8988T (cell line): ENCODE measurements around the gene NRXN3.

ENCODE experiments used
- DNase-seq: peaks from one replicate; pipeline ENCODE4 v3.0.0; 2011

The NRXN3 gene

DNA sequence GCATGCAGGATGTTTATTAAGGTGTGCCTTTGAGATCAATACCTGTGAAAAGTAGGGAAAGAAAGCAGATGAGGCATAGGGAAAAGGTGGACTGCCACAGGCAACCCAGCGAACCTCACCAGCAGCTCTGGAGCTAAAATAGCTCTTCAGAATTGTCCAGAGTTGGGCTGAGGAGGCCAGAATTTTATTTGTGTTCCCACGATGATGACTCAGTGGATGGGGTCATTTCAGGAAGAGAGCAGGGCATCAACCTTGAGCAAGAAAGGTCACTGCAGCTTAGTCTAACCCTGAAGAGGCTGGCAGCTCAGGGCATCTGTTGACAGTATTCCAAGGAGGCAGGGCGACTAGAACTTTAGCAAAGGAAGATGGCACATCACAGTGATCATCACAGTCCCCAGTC is 1345.0 kb downstream of the NRXN3 start:
- DNase-seq: no peak

DNA sequence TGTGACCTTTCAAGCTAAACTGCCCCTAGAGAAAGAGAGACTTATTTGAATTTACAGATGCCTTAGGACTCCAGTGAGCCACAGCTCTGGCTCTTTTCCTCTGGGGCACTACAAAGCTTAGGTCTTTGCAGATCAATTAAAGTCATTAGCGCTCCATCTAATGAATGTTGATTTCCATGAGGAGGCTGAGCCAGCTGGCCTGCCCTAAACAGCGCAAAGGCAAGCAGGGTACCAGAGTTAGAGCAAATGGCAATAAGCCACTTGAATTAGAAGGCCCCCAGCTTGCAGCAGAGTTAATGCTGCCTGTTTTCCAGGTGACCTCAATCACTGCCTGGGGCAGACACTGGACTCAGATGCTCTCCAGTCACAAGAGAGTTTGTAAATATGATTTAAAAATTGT is 1345.8 kb downstream of the NRXN3 start:
- DNase-seq: no peak

DNA sequence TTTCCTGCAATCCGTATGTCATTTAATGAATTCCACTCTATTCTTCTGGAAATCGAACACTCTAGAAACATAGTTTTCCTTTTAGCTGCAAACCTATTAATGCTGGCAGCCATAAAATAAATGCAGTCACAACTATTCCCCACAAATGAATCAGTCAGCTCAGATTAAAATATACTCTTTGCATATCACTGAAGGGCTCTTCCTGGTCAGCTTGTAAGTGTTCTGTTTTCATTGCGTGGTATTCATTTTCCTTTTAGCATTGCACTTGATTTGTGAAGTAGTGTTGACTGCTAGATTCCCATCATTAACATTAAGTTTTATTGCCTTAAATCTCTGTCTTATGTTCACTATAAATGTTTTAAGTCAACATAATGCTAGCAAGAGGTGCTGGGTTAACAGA is 1355.2 kb downstream of the NRXN3 start:
- no peak for DNase-seq

DNA sequence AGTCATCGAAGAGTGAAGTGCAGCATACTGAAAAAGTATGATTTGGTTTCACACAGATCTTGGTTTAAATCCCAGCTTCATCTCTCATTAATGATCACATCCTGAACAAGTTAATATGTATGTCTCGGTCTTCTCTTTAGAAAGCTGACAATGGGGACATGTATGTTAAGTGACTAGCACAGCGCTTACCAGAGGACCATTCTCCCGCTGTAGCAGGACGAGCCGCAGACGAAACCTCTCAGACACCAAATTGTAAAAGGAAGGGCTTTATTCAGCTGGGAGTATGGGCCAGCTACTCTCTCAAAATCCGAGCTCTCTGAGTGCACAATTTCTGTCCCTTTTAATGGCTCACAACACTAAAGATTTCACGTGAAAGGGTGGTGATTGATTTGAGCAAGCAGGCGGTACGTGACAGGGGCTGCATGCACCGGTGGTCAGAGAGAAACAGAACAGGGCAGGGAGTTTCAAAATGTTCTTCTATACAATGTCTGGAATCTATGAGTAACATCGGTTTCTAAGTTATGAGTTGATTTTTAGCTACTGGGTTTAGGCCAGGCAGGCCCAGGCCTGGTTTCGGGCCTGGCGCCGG is 1358.7 kb downstream of the NRXN3 start:
- no peak for DNase-seq

DNA sequence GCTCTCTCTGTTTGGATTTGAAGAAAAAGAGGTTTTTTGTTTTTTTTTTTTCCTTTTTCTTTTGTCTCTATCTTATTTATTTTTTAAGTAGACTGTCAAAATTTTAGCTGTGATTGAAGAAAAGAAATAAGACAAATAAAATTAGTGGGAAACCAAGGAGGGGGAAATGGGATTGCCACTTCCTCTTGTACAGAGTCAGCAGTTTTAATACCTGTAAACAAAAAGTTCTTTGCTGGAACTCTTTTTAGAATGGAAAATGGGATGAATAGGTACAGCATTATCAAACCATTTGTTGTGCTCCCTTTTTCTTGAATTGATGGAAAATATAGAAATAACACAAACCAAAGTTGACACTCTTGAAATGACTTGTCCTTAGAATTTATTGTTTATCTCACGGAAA is 1360.4 kb downstream of the NRXN3 start:
- DNase-seq: no peak

DNA sequence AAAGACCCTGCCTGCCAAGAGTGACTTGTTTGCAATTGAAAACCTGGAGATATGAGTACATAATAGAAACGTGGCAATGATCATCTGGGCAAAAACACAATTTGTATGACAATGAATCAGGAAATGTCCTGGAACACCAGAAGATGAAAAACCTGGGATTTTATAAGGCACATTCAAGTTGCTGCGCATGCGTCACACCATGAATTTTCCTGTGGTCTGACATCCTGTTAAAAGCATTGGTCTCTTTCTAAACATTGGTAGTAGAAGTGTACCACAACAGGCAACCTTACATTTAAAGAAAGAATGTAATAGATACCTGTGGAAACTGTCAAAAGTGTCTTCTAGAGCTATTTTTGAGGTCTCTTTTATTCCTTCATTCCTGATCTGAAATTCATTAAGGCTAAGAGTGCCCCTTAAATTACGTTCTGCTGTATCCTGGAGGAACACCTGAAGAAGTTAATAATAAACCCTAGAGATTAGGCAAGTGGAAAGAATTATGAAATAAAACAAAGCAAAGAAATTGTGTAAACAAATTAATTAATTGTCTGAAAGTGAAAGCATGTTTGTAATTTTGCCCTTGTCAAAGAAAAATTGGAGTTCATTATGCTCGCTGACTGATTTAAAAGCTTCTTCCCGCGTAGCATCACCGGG is 1364.7 kb downstream of the NRXN3 start:
- no peak for DNase-seq

DNA sequence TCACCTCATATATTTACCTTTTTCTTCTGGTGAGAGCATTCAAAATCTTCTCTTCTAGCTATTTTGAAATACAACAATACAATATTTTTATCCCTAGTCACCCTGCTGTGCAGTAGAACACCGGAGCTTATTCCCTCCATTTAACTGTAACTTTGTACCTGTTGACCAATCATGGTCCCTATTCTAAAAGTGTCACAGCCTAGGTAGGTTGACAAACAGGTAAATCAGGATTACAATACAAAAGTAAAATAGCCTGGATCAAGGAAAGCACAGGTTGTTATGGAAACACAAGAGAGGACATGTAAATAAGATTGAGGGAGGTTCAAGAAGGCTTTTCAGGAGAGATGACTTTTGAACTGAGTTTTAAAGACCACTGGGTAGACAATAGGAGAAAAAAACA is 1370.2 kb downstream of the NRXN3 start:
- DNase-seq: no peak

DNA sequence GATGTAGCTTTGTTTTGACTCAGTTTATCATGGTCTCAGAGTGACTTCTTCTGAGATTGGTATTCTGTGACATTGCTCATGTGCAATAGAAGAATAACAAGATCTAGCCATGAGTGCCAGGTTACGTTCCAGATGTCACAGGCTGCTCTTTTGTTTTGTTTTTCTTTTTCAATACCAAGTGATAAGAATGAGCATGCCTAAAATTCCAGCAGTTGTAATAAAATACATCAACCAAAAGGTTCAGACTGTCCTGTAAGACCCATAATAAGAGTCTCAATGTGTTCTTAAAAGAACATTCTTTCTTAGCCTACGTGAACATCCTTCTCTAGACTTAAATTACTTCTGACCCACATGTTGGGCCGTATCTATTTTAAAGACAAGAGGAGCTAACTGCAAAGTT is 1371.9 kb downstream of the NRXN3 start:
- no peak for DNase-seq

DNA sequence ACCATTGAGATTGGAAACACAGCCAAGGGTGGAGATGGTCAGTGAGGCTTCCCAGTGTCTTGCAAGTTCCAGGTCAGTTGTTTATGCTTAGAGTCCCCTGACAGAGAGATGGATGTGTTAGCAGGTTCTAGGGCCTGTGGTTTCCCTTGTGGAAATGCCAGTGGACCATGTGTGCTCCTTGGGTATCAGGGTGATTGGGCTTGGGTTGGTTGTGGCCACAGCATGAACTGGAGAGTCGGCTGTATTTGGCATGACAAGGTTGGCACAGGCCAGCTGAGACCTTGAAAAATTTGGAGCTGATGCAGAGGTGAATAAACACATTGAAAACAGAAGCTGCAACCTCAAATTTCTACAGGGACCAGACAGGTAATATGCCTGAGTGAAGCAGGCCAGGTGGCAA is 1373.2 kb downstream of the NRXN3 start:
- DNase-seq: no peak

DNA sequence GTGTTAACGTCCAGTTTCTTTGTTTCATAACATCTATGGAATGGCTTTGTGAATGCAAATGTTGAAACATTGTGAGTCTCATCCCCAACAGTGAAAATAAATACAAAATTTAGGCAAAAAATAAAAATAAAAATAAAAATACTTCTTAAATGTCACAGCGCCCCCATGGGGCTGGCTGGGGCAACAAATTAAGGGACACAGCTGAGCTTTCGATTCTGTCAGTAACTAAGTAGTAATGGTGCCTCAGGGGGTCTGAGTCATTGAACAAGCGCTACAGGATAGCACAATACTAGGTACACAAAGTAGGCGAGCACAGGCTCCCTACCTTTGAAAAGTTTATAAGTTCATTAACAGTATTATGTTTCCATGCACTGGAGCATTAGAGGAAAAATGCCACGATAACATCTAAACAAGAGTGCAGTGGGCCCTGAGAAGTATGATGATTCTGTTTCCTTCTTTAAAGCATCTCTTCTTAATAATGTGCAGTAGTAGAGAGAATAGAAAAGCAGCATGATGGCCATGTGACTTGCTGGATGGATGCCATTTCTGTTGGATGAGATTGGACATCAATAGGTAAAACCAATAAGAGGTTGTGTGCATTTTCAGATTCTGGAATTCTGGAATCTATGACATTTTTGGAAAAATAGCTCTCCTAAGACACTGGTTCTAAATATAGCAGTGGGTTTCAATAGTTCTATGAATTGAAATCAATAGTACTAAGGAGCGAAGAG is 1374.0 kb downstream of the NRXN3 start:
- no peak for DNase-seq

DNA sequence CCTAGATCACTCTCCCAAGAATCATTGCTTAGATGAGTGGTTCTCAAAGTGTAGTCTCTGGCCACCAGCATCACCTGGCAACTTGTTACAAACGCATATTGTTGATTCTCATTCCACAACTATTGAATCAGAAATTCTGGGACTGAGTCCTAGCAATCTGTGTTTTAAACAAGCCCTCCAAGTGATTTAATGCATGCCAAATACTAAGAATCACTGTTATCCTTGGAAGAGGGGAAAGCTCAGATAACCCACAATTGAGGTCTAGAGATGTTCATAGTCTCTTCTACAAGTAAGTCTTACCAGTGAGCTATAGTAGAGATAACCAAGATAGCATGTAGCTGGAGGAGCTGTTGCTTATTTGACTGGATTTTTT is 1374.5 kb downstream of the NRXN3 start:
- no peak for DNase-seq

DNA sequence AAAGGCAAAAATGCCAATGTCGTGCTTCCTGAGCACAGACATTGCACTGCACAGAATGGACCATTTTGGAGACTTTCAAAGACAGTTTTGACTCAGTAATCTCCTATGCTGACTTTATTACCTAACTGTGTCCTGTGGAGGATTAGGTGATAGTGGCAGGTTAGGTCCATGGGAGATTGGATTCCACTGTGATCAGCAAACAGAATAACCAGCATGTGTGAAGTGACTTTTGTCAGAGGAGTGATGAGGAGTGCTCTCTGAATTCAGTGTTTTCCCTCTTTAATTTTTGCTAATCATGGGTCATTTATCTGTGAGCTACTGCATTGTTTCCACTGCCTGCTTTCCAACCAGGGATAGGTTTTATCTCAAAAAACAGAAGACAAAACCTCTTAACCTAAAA is 1378.7 kb downstream of the NRXN3 start:
- DNase-seq: no peak

DNA sequence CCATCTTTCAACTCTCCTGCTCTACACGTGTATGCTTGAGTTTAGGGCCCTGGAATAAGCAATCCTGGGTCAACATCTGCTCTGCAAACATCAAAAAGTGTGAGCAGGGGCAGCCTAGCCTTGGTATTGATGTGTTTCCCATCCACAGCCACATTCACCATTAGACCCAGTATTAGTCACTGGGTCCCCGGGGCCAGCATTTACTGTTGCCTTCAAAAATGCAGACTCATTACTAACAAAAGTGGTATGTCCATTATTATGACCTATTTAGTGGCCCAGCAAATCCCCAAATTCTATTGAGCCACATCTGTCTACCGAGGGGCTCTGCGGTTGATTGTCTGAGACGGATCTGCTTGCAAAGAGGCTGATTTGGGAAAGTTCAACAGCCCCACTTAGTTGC is 1379.3 kb downstream of the NRXN3 start:
- no peak for DNase-seq

DNA sequence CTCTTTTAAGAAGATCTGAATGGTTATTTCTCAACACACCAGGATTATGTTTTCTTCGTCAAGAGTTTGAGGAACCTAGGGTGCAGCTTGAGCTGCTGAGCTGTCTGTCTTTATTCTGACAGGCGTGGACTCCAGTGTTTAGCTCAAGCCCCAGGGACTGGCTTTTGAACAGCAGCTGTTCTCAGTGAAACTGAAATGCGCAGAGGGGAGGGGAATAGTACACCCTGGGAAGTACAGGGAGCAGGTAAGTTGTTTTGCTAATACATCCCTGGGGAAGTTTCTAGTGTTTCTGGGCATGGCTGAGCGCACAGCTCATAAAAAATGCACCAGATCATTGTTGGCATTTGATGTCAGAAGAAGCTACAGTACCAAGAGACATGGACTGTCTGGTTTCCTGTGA is 1381.3 kb downstream of the NRXN3 start:
- DNase-seq: no peak

DNA sequence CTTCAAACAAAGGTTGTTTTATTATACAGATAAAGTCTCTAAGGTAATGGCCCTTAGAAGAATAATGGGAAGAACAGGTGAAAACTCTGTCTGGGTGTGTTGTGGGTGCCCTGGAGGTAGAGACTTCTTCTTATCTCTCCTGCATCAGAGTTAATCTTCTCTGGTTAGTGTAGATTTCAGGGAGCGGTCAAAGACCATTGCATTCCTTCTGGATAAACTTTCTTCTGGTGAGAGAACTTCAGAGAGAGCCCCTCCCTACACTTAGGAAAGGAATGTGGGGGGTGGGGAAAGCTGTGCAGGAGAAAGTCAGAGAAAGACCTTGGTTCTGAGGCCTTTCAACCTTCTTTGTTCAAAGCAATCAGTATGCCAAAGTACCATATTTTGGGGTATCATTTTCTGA is 1382.6 kb downstream of the NRXN3 start:
- DNase-seq: no peak

DNA sequence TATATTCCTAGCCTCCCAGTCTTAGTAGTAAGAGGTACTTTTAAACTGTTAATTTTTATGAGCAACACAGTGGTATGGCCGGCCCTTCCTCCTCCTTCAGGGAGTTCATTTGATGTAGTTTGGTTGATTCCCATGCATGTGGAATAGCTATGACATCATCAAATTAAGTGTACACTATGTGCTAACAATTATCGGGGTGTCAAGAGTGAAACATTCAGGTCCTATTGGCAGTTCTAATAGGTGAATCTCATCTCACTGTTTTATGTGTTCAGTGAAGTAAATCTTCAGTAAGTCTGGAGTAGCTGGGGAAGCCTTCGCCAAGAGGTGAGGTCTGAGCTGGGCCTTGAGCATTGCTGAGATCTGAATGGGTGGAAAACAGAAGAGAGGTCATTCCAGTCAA is 1384.6 kb downstream of the NRXN3 start:
- DNase-seq: no peak

DNA sequence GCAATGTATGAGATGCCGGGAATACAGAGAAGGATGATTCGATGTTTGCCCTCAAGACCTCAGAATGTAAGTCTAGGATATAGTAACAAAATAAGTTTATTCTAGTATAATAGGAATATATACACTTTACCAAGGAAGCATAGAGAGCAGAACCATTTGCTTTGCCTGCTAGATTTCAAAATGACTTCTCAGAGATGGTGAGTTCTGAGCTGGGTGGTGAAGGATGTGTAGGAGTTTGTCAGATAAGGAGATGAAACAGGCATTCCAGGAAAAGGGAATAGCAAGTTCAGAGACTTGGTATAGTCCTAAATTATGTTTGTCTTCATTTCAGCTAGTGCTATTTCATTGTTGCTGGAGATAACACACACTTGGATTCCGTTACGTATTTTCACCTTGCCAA is 1385.3 kb downstream of the NRXN3 start:
- no peak for DNase-seq

DNA sequence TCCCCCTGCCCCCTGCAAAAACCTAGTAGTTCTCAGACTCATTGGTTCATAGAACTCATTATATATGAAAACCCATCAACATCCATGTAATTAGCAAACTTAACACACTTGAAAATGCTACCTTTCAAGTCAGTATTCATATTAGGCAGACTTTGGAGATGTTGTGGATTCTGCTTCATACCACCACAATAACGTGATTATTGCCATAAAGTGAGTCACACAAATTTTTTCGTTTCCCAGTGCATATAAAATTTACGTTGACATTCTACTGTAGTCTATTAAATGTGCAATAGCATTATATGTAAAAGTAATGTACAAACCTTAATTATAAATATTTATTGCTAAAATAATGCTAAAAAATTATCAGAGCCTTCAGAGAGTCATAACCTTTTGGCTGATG is 1387.1 kb downstream of the NRXN3 start:
- no peak for DNase-seq

DNA sequence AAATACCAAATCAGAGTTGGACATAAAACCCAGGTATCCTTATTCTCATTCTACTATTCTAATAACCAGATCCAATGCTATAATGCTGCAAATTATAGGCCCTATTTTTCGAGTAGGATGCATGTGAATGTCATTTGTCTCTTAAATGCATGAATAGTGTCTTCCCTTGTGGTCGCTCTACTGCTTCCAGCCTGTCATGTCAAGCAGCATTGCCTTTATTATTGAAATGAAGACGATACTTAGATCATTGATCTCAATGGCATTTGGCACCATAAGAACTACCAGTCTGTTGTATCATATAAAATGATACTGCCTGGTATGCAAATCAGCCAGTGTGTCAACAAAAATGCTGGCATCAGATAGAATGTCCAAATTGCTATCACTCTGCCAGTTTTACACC is 1392.0 kb downstream of the NRXN3 start:
- no peak for DNase-seq

DNA sequence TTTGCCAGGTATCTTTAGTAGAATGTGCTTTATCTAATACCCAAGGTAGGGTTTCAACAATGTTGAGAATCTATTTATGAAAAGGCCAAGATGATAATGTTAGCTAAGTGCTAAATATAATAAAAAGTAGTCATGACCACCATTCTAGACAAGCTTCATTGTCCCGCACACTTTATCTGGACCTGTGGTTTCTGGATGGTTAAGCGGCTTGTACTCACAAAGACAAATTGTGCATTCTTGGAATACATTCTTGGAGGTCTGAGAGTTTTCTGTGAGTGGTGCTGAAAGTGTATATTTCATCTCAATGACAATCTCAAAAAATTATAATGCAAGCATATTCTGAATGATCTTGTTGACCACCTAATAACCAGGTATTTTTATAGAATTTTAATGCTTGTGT is 1394.2 kb downstream of the NRXN3 start:
- DNase-seq: no peak

DNA sequence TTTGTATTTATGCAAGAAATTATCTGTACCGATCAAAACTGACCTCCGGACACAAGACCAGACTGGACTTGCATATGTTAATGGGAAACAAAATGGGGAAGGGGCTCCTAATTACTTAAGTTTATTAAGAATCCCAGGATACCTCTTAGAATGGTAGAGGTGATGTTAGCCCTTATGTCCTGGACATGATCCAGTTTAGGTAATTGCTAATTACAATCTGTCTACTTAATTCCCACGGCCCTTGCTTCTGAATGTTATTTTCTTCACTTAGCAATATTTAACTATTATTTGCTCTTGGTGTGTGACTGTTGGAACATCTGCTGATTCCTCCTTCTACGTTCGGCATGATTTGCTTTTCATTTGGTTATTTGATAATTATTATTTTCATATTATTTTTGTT is 1397.1 kb downstream of the NRXN3 start:
- no peak for DNase-seq

DNA sequence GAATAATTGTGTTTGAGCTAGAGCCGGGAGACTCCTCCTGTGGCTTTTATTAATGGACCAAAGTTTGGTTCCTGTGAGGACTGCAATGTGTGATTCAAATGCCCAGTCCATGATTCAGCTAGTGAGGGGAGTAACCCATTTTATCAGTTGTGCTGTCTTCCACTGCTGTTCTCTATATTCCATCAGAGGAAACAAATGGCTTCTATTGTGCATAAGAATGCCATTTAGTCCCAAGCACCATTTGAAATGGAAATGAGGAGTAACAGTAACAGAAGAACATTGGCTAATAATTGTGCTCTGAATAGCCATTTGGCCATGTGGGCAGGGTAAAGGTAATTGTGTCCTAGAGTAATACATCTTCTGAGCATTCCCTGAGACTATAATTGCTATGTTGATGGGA is 1398.4 kb downstream of the NRXN3 start:
- no peak for DNase-seq

DNA sequence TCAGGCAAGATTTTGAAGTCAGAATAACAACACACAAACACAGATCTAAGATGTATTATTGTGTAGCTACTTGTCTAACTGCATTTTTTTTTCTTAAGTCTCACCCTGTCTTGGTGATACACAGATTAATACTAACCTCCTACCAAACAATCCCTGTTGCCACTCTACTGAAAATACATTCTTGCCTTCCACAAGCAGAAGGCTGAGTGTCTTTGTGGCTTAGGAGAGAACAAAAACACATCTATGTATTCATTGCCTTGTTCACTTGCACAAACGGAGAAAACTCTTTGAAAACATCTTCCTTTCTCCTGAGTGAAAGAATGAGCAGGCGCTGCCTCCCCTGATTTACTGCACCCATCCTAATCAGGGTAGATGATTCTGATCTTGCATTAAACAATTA is 1398.9 kb downstream of the NRXN3 start:
- DNase-seq: no peak

DNA sequence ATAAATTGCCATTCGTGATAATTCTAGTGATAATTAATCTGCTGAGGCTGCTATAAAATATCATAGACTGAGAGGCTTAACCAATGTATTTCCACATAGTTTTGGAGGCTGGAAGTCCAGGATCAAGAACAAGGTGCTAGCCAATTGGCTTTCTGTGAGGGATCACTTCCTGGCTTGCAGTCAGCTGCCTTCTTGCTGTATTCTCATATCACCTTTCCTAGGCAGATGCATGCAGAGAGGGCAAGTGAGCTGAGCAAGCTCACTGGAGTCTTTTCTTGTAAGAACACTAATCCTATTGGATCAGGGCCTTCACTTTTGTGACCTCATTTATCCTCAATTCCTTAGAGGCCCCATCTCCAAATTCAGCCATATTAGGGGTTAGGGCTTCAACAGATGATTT is 1400.5 kb downstream of the NRXN3 start:
- no peak for DNase-seq

DNA sequence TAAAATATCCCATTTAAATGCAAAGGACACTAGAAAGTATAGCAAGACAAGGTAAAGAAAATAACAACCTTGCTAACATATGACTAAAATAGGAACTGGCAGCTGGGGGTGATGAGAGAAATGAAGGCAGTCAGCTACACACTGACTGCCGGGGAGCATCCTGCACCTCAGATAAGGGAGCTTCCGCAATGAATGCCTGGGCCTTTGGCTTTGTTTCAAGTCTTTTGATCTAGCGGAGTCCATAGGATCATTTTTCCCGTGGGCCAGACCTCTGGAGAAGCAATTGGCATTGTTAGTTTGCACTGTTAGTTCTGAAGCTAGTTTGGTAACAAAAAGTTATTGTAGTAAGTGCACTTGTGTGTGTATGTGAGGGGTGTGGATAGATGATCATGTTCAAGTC is 1401.2 kb downstream of the NRXN3 start:
- DNase-seq: no peak
